T-helper 2 cell (primary cell): ENCODE results near the gene RAX.

ENCODE experiments used
- DNase-seq, 5 experiments: peaks; one replicate each; pipeline versions ENCODE4 v3.0.0 to v3.0.0-alpha.2; 2012 to 2022

Gene RAX

DNA sequence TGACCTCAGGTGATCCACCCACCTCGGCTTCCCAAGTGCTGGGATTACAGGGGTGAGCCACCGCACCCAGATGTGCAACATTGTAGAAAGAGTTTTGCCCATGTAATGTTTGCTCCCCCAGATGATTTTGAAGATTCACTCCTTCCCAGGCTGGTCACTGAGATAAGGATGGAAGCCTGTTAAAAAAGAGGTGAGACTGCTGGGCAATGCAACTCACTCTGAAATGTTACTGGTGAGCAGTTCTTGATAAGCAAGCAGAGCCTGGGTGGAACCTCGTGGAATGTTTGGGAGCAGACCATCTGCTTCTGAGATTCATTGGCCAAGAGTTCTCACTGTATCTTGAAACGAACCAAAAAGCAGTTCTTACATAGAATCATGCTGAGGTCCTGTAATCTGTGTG, 33.6 kb downstream of the RAX start:
- no peak for DNase-seq

DNA sequence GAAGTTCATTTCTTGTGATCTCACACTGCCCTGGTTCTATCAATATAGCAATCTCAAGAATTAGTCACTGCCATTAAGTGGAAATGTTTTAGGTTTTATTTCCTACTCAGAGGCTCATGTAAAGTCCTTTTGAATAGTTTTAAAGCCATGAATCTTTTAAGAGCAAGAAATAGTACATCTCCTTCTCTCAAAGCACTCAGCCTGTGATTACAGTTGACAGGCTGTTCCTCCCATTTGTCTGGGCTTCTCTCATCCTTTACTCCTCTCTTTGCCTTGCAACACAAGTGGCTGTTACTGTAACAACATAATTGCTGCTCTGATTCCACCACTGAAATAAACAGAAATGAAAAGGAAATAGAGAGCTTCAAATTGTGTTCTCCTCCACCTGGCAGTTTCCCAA, 34.9 kb downstream of the RAX start:
- DNase-seq = no peak

DNA sequence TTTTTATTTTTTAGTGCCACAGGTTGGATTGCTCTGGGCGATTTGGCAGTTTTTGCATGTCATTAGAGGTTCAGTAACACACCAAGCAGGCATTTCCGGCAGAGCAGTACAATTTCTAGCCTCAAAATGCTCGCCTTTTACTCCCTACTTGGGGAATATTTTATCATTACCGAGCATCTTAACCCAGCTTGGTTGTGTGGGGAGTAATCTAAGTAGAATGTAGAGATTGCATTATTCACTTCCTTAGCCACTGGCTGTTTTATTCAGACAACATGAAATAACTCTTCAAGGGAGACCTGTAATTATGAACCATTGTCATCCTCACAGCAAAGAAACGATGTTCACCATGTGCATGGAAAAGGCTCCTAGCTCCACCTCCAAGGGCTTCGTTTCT, 40.2 kb downstream of the RAX start:
- no peak for DNase-seq

DNA sequence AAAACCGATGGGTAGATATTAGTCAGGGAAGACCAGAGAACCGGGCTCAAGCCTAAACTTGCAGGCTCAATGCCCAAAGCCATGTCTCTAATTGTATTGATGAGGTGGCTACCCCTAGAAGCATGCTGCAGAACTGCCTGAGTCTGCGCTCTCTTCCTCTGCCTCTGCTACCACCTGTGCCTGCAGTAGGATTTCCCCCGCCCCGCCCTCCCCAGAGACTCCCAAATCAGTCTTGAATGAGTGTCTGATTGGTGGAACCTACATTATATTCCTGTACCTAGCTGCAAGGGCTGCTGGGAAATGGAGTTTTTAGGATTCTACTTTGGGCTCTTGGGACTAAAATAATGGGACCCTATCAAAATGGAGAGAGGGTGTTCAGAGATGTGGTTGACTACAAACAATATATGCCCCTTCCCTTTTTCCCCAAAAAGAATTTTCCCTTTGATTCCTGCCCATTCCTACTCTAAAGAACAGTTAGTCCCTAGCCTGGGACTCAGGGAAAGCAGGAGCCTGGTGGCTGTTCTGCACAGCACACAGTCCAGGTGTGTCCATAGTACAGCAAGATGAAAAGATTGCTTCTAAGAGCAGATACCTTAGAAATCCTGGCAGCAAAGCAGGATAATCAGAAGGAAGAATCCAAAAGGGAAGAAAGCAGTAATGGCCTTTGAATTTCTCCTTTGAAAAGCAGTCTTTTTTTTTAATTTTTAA, 40.8 kb downstream of the RAX start:
- DNase-seq = no peak

DNA sequence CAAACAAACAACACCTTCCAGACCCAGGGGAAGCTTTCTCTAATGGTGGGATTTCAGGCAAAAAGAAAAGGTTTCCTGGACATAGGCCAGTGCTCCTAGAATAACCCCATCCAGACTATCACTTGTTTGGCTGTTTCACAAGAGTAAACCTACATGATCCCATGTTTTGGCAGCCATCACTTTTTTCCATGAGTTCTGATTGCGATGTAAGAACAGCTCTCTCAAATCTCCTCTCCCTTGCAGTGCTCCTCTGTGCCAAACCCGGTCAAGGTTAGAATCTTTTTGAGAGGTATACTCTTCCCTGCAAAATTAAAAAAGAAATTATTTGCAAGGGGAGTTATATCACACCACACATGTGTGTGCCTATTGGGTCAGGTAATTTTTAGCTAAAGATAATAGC, 41.4 kb downstream of the RAX start:
- no peak for DNase-seq

DNA sequence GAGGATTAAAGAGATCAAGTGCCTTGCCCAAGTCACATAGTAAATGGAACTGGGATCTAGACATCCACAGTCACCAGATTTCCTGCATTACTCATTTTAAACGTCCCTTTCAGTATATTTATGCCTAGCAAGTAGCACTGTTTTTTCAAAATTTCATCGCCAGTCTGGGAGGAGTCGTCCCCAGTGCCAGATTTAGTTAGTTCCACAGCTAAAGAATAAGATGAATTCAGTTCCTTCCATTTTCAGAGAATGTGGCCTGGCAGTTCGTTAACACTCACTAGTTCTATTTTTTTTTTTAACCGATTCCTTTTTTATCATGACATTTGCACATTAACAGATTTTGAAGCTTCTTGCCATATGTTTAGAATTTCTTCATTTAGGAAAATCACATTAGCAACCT, 42.1 kb downstream of the RAX start:
- no peak for DNase-seq

DNA sequence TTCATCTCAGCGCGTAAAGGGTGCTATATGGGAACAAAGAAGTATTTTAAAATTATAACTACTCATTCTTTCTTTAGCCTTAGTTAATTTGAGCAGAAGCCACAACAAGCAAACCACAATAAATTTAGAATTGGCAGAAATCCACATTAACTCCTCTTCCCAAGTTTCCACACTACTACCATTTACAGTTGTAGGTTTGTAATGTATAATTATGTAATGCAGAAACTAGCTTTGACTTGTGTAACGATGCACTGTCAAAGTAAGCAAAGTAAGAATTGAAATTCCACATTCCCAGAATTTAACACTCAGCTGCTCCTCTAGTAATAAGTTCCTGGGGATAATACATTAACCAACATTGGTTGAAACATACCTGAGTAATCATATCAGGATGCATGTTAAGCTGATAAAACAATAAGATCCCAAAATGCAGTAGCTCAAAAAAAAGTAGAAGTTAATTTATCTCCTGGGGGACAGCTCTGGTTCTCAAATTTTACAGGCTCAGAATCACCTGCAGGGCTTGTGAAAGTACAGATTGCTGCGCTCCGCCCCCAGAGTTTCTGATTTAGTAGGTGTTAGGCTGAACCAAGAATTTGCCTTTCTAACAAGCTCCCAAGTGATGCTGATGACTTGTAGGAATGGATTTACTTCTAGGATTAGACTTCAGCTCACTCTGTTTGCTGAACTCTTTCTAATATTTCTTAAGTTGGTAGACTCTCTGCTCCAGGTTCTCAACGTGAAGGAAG, 43.4 kb downstream of the RAX start:
- no peak for DNase-seq

DNA sequence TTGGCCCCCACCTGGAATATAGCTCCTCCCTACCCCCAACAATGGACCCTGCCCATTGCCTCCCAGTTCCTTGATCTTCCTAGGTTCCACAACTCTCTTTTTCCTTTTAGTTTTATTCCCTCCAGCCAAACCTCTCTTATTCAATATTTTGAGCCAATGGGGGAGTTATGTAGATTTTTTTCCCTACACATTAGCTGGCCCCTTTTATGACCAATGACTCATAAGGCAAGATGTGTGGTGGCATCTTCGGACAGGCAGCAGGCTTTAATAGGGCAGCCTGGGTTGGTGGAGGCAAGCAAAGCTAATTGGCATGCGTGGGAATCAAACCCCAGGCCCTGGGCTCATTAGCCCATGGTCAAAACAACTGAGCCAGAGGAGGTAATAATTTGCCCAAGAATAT, 44.1 kb downstream of the RAX start:
- no peak for DNase-seq

DNA sequence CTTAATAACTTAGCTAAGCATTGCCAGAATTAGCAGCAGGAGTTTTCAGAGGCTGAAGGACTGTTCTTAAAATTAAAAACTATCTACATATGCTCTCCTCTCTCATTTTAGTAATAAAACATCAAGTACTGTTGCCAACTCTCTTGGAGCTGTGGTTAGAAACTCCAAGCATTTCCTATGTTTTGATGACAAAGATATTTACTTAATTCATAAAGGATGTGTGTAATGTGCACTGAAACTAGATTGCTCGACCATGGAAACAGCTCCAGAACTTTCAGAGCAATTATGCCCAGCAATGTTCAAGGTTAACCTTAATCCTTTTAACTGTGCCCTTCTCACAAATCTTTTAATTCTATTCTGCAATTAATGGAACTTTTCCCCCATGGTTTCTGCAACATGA, 44.9 kb downstream of the RAX start:
- DNase-seq = no peak

DNA sequence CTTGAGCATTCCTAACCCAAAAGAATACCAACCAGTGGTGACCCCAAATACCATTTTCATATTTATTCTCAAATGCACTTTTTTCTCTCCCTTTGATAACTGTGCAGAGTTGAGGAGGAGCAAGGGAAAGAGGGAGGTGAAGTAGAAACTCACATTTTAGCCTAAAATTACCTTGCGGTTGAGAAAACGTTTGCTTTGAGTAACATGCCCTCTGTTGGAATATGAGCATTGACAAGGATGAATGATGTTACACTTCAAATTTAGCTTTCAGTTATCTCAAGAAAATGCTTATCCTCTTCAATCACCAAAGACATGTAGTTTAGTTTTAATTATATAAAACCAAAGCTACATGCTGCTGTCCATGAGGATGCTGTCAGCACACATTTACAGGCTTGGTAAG, 50.9 kb downstream of the RAX start:
- DNase-seq = no peak

DNA sequence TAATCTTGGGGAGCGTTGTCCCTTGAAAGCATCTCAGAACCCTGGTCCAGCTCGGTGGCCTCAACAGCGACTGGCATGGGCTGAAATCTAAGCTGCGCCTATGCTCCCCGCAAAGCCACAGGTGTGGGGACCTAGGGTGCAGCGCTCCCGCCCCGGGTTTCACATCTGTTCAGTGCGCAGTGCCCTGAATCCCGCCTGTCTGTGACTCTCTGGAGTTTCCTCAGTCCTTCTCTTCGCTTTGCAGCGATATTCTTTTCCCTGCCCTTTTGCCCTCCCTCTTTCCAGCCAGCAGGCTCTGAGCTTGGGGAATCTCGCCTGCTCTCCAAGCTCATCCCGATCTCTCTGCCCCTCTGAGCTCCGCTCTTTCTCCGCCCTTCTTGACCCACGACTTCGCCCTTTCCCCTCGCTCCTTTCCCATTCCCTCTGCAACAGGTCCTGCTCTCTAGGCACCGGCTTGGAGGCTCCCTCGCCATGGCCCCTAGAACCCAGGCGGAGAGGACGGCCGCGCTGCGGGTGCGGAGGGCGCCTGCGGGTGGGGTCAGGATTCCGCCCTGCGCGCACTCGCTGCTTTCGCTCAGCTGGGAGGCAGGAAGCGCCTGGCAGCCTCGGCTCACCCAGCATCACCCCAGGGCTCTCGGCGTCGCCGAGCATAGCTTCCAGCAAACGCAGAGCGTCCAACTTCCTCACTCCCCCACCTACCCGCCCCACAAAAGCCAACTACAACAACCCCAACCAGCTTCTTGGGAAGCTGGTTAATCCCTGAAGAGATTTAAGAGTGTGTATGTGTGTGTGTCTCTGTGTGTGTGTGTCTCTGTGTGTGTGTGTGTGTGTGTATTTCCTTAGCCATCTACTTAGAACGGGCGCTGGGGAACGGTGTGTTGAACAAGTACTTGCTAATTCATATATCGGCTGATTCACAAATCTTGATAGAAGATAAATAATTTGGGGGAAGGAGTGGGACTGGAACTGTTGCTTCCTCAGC, 52.2 kb downstream of the RAX start:
- peak in 1 of 5 experiments; percentile 20 for DNase-seq

DNA sequence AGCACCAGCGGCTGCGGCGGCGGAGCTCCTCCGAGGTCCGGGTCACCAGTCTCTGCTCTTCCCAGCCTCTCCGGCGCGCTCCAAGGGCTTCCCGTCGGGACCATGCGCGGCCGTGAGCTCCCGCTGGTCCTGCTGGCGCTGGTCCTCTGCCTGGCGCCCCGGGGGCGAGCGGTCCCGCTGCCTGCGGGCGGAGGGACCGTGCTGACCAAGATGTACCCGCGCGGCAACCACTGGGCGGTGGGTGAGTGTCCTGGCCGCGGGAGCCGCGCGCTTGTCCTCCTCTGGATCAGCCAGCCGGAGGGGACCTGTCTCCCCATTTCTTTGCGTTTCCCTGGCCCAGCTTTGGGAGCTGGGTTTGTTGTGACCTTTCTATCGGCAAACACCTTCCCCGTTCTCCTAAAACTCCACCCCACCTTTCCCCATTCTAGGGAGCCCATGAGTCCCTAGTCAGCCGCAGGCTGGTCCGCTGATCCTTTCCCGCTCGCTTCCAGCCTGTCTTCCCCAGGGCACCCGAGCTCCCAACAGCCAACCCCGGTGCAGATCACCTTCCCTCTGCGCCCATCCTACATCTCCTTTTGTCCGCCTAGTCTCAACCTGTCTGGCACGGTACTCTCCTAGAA, 53.0 kb downstream of the RAX start:
- no peak for DNase-seq

DNA sequence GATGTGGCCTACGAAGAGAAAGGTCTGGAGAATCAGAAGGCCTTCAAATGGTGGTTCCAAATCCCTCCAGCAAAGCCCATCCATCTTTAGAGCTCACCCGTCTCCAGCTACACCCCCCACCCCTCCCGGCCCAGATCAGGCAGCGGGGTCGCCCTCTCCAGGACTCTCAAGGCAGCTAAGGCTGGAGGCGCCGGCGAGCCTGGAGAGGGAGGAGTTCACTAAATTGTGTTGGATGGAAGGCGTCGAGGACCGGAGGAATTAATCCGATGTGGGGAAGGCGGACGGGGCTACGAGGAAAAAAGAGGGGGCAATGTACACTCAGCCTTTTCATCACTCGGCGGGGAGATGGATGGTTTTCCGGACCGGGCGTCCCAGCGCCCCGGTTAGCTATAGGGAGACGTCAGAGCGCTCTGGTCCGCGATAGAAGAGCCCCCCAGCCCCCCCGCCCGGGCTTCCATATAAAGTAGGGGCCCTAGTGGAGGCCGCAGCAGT, 53.5 kb downstream of the RAX start, which contains the start of gene GRP:
GRP (plus strand) TSS at position 487 of the 492 bp plus-strand sequence. CDS start 108 bp downstream, outside the sequence.
- no peak for DNase-seq

DNA sequence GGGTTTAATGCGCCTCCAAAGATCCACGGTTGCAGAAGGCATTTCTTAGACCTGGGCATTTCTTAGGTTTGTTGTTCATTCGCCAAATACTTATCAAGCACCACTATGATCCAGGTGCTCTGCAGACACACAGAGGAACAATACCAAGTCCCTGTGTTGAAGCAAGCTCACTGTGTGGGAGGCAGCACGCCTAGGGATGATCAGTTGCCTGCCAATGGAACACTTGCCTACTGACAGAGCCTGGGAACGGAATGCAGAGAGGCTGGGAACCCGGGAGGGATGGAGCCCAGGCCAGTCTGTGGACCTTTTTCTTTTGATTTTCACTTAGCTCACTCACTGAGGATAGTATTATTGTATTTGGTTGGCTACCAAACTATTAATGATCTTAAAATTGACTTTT, 55.2 kb downstream of the RAX start:
- no peak for DNase-seq
